NCI-H1694 treated with DMSO at 0.1 percent for 48 hours (cell line): Measurements from ENCODE around the gene FUT8.
"Not testable (repeated sequence)": the region's sequence is repeated elsewhere in the genome, so short reads cannot be mapped to it uniquely, and the experiment has no call there.

ENCODE experiments used
- DNase-seq: peaks from one replicate; lab custom pipeline; 2025; lab: John Stamatoyannopoulos, UW

FUT8 gene

DNA sequence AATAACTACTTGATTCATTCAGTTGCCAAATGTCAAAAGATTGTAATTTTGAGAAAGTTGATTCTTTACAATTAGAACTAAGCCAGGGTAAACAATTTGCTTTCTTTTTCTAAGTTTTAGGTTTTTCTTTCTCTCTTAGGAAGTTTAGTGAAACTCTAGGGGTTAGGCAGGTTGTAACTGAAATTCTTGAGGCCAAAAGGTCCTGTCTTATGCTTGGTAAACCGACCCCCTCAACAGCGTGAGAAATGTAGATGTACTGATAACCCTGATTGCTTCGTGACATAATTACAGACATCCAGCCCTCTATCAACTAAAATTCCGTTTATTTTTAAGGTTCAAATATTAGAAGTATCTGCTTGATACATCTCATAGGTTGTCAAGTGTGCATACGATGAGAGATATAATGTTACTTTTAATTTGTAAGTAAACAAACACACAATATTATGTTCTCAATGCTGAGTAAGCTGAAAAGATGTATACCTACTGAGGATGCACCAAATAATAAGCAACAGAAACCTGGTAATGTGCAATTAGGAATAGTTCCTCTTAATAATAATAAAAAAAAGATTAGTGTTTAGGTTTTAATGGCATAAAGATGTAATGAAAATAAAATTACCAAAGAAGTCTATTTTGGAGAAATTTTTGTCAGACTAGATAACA, 7.2 kb downstream of the FUT8 start:
- no peak for DNase-seq

DNA sequence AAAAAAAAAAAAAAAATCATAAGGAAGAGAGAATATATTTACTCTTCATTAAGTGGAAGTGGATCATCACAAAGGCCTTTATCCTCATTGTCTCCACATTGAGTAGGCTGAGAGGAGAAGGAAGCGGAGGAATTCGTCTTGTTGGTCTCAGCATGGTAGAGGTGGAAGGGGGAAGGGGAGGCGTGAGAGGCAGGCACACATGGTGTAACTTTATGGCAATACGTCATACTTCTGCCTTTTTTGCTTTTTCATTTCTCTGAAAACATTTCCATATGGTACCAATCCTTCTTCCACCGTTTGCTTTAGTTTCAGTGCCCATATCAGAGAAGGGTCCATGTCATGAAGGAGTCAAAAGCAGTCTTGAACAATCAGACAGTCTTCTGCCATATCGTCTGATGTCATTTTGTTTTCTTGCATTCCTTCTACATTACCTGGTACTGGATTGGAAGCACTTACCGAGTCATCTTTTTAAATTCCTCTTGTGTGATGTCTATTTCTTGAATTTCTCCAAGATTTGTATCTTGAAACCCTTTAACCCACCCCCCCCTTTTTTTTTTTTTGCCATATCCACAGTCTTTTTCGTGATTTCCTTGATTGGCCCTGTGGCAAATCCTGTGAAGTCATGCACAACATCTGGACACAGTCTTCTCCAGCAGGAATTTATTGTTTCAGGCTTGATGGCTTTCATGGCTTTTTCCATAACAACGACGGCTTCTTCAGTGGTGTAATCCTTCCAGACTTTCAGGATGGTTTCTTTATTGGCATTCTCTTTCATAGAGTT, 8.9 kb downstream of the FUT8 start:
- DNase-seq, result no peak

DNA sequence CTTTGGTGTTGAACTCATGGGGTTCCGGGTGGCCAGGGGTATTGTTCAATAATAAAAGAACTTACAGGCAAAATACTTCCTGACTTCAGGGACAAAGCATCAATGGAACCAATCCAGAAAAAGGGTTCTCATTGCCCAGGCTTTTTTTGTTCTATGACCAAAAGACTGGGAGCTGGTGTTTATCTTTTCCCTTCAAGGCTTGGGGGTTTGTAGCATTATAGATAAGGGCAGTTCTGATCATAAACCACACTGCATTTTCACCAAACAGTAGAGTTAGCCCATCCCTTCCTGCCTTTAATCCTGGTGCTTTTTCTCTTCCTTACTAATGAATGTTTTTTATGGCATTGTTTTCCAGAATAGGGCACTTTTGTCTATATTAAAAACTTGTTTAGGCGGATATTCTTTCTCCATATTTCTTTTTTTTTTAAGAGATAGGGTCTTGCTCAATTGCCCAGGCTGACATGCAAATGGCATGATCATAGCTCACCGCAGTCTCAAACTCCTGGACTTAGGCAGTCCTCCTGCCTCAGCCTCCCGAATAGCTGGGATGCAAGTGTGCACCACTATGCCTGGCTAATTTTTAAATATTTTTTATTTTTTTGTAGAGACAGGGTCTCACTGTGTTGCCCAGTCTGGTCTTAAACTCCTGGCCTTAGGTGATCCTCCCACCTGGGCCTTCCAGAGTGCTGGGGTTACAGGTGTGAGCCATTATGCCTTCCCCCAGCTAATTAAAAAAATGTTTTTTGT, 9.7 kb downstream of the FUT8 start:
- no peak for DNase-seq

DNA sequence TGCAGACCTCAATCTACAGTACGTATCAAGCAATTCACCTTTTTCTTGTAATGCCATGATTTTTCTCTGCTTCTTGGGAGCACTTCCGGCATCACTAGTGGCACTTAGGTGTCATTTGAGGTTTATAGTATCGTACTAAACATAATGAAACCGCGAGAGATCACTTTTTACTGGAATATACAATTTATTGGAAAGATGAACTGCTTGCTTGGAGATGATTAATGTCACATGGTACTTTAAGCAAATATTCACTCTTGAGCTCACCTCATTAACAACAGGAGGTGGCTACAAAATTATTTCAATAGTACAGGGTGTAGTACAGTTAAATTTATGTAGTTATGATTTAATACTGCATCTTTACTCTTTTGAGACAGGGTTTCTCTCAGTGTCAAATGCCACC, 11.5 kb downstream of the FUT8 start:
- DNase-seq, result no peak

DNA sequence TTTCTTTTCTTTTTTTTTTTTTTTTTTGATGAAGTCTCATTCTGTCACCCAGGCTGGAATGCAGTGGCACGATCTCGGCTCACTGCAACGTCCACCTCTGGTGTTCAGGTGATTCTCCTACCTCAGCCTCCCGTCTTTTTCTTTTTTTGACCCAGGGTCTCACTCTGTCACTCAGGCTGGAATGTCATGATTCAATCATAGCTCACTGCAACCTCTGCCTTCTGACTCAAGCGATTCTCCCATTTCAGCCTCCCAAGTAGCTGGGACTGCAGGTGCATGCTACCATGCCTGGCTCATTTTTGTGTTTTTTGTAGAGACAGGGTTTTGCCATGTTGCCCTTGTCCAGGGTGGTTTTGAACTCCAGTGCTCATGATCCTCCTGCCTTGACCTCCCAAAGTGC, 12.0 kb downstream of the FUT8 start:
- DNase-seq, result no peak

DNA sequence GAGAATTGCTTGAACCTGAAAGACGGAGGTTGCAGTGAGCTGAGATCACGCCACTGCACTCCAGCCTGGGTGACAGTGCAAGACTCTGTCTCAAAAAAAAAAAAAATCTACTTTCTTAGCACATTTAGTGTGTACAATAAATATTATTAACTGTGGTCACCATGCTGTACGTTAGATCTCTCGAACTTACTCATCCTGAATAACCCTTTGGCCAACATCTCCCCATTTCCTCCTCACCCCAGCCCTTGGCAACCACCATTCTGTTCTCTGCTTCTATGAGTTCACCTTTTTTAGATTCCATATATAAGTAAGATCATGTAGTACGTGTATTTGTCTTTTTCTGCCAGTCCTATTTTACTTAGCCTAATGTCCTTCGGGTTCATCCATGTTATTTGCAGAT, 13.4 kb downstream of the FUT8 start:
- DNase-seq, result no peak

DNA sequence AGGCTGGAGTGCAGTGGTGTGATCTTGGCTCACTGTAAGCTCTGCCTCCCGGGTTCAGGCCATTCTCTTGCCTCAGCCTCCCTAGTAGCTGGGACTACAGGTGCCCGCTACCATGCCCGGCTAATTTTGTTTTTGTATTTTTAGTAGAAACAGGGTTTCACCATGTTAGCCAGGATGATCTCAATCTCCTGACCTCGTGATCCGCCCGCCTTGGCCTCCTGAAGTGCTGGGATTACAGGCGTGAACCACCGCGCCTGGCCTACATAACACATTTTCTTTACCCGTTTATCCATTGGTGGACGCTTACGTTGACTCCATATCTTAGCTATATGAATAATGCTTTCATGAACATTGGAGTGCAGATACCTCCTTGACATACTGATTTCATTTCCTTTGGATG, 14.4 kb downstream of the FUT8 start:
- DNase-seq, result not testable (repeated sequence)

DNA sequence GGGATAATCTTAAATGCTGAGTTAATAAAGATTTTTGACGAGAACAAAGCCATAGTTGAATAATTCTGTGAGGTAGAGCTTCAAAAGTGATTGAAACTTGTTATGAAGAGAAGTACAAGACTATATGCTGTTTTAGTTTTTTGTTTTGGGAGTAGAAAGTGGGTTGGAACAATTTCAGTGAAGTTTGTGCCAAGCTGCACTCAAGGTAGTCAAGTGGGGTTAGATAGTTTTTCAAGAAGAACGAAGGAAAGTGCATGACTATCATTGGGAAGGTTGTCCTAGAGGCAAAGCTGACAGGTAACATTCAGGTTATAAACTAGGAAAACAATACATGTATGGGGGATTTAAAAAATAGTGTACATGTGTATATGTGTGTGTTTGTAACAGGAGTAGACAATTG, 16.2 kb downstream of the FUT8 start:
- no peak for DNase-seq

GRCh38 chr14:65429757-65430156, 17.2 kb downstream of the FUT8 start:
- no peak for DNase-seq

GRCh38 chr14:65431245-65431644, 18.7 kb downstream of the FUT8 start:
- no peak for DNase-seq

DNA sequence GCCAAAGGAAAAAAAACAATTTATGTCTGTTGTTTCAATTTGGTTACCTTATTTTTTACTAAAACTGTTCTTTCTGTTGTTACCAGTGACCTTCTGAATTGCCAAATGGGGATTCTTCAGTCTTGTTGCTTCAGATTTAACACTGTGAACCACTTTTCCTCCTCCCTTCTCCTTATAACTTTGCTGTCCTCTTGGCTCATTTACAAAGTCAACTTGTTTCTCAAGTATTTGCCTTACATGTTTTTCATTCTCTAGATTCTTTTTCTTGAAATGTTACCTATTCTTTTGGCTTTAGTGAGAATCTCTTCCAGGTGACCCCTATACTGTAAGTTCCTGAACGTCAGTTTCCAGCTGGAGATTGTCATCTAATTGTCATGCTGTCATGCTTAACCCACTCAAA, 19.4 kb downstream of the FUT8 start:
- no peak for DNase-seq

- DNase-seq, result no peak
Measured at GRCh38 chr14:65432361-65432948, 19.9 kb downstream of the FUT8 start.

- no peak for DNase-seq
Measured at GRCh38 chr14:65433157-65433556, 20.6 kb downstream of the FUT8 start.

- DNase-seq, result no peak
Measured at GRCh38 chr14:65433646-65434045, 21.1 kb downstream of the FUT8 start.

GRCh38 chr14:65434216-65434850, 21.8 kb downstream of the FUT8 start:
- DNase-seq, result no peak

DNA sequence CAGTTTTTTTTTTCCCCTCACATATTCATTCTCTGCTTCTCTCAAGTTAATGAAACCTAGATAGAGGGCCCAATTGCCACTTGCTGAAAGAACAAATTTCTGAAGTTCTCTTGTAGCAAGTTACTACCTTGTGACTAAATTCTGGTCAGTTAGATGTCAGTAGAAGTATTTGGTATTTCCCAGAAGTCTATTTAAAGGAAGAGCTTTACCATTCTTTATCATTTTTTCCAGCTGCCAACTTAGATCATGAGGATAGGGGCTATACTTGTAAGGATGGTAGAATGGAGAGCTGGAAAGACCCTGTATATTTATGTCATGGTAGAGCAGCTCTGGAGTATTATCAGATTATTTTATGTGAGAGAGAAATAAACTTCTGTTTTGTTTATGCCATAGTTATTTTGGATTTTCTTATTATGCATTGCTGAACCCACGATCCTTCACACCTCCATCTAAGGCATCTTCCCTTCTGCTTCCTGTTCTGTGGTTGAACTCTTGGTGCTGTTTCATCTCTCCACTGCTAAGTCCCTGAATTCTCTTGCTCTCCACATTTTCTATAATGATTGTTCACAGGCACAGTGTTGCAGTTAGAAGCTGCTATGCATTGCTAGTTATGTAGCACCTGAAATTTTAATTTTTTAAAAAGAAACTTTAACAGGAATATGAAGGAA, 25.9 kb downstream of the FUT8 start:
- DNase-seq, result no peak

DNA sequence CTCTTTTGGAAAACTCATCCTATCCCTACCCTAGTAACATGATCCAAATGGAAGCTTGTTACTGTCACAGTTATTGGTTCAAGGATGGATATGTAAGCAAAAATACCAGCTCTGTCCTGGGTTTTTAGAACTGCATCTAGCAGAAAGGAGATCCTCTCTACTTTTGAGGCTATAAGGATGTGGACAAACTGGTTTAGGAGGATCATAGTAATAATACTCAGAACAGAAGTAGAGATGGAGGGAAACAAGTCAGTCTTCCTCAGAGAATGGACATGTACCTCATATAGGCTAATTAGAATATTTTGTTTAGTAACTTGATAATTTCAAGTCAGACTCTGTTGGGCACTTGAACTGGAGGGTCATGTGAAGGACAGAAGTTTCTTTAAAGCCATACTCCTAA, 26.6 kb downstream of the FUT8 start:
- no peak for DNase-seq

GRCh38 chr14:65440230-65440629, 27.7 kb downstream of the FUT8 start:
- DNase-seq, result no peak

- no peak for DNase-seq
Measured at GRCh38 chr14:65444230-65444629, 31.7 kb downstream of the FUT8 start.

DNA sequence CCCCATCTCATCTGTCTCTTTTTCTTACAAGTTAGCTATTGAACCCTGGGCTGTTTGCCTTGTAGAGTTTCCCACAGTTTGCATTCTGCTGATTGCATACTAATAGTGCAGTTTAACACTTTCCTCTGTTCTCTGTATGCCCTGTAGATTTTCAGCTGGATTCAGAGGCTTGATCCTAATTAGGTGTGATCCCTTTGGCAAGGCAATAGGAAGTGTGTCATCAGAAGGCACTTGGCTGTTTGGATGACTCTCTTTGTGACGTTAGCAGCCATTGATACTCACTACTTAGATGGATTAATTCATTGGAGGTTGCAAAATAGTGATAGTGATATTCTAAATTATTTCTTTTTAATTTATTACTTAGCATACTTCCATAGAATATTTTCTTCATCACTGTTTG, 33.6 kb downstream of the FUT8 start:
- DNase-seq, result no peak

DNA sequence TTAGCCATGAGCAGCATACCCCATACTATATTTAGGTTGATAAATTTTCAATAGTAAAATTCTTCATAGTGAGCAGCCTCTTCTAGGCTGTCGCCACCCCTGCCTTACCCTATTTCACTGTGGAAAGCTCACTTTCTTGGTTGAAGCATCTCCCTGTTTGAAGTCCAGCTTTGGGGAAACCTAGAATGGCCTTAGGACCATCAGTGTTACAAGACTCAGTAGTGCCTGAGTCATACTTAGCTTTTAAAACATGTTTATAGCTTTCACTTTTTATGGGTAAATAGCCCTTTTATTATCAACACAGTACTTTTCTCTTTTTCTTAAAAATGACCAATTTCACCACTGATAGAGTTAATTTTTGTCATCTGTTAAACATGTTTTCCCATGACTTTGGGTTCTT, 37.1 kb downstream of the FUT8 start:
- no peak for DNase-seq
